Liver (tissue), 9 donors: ENCODE data around the gene SYK. TPM values are rescaled to one million over a fixed set of nuclear protein-coding genes. Genes with fewer than 3 reads are reported as not detected.

Experiments
- DNase-seq: peaks from one replicate; pipeline ENCODE4 v3.0.0-alpha.2; 2017; ENCODE audit warnings: low spot score
- H3K27ac ChIP-seq, 2 donors: one replicate each; pipeline ENCODE4 v1.7.0; 2013; ENCODE audit warnings: inconsistent platforms in 2 of 2, low read length in 2 of 2, control low read depth in 1 of 2, low read depth in 1 of 2, mild to moderate bottlenecking in 1 of 2
- H3K27me3 ChIP-seq, 4 donors: one replicate each; pipeline versions ENCODE4 v1.6.1 to v1.7.0; 2013; ENCODE audit warnings: low read length in 3 of 4, inconsistent platforms in 1 of 4, mild to moderate bottlenecking in 1 of 4, moderate library complexity in 1 of 4; ENCODE audit not compliant: control insufficient read depth in 4 of 4, insufficient read depth in 4 of 4
- H3K36me3 ChIP-seq, 4 donors: one replicate each; pipeline versions ENCODE4 v1.6.1 to v1.7.0; 2013; ENCODE audit warnings: low read length in 3 of 4, mild to moderate bottlenecking in 3 of 4, low read depth in 1 of 4, moderate library complexity in 1 of 4; ENCODE audit not compliant: control insufficient read depth in 4 of 4, insufficient read depth in 3 of 4
- H3K4me1 ChIP-seq, 4 donors: one replicate each; pipeline versions ENCODE4 v1.6.1 to v1.7.0; 2013; ENCODE audit warnings: low read length in 3 of 4, mild to moderate bottlenecking in 3 of 4, moderate library complexity in 1 of 4; ENCODE audit not compliant: control insufficient read depth in 4 of 4, insufficient read depth in 4 of 4
- H3K4me3 ChIP-seq, 3 donors: one replicate each; pipeline versions ENCODE4 v1.6.1 to v1.7.0; 2013; ENCODE audit warnings: low read length in 3 of 3, control low read depth in 1 of 3, low read depth in 1 of 3, mild to moderate bottlenecking in 1 of 3
- H3K9ac ChIP-seq, 2 donors: one replicate each; pipeline ENCODE4 v1.7.0; 2013; ENCODE audit warnings: low read length in 2 of 2, mild to moderate bottlenecking in 2 of 2, moderate library complexity in 2 of 2, control low read depth in 1 of 2, low read depth in 1 of 2
- H3K9me3 ChIP-seq, 4 donors: one replicate each; pipeline versions ENCODE4 v1.6.1 to v1.7.0; 2013; ENCODE audit warnings: low read length in 3 of 4; ENCODE audit not compliant: control insufficient read depth in 4 of 4
- CTCF ChIP-seq: fragments of 150-350 bp; IDR thresholded peaks from 2 replicates; pipeline ENCODE4 v1.5.1; 2017; ENCODE audit warnings: improper control_type of control experiment, low read depth, low read length; ENCODE audit not compliant: missing input control
- EGR1 ChIP-seq, 2 donors: IDR thresholded peaks; 2 replicates each; pipeline ENCODE4 v1.6.1; 2016 to 2018; ENCODE audit warnings: antibody characterized with exemption in 2 of 2, low read depth in 2 of 2
- FOXA2 ChIP-seq: IDR thresholded peaks from 2 replicates; pipeline ENCODE4 v1.6.1; 2016; ENCODE audit warnings: antibody characterized with exemption
- GABPA ChIP-seq, 2 donors: IDR thresholded peaks in 1 of 2; conservative IDR thresholded peaks in 1 of 2; 2 replicates each; pipeline ENCODE4 v1.6.1; 2016; ENCODE audit warnings: antibody characterized with exemption in 2 of 2, mild to moderate bottlenecking in 1 of 2, moderate library complexity in 1 of 2
- HNF4A ChIP-seq, 2 donors: conservative IDR thresholded peaks; 2 replicates each; pipeline ENCODE4 v1.6.1; 2016; ENCODE audit warnings: antibody characterized with exemption in 2 of 2, mild to moderate bottlenecking in 2 of 2
- HNF4G ChIP-seq: IDR thresholded peaks from 2 replicates; pipeline ENCODE4 v1.6.1; 2016; ENCODE audit warnings: antibody characterized with exemption
- JUND ChIP-seq, 2 donors: IDR thresholded peaks; 2 replicates each; pipeline ENCODE4 v1.6.1; 2016; ENCODE audit warnings: antibody characterized with exemption in 2 of 2
- NR2F2 ChIP-seq: IDR thresholded peaks from 2 replicates; pipeline ENCODE4 v1.6.1; 2016; ENCODE audit warnings: antibody characterized with exemption
- RAD21 ChIP-seq, 2 donors: IDR thresholded peaks; 2 replicates each; pipeline ENCODE4 v1.6.1; 2016; ENCODE audit warnings: antibody characterized with exemption in 2 of 2, mild to moderate bottlenecking in 2 of 2
- REST ChIP-seq: IDR thresholded peaks from 2 replicates; pipeline ENCODE4 v1.6.1; 2016; ENCODE audit warnings: antibody characterized with exemption, mild to moderate bottlenecking
- RXRA ChIP-seq, 2 donors: IDR thresholded peaks; 2 replicates each; pipeline ENCODE4 v1.6.1; 2017 to 2018; ENCODE audit warnings: antibody characterized with exemption in 2 of 2, mild to moderate bottlenecking in 1 of 2
- SP1 ChIP-seq: IDR thresholded peaks from 2 replicates; pipeline ENCODE4 v1.6.1; 2018; ENCODE audit warnings: antibody characterized with exemption, mild to moderate bottlenecking
- WGBS: extraction: QIAGEN DNeasy Blood & Tissue Kit; methylation state at CpG from one replicate; pipeline ENCODE4 v1.1.7; 2013; 5-methylcytosine and 5-hydroxymethylcytosine counted together
- polyA plus RNA-seq, 2 donors: library from polyadenylated mRNA; stranded (reverse) in 1 of 2; unstranded in 1 of 2; fragments of 200-250 nt in 1 of 2; fragments of >200 nt in 1 of 2; fragmentation: Nextera tagmentation in 1 of 2; extraction: Ambion mirVana in 1 of 2; gene quantifications; one replicate each; pipeline versions ENCODE4 v1.2.1 to v1.2.3, GENCODE V29; 2013 to 2015
- total RNA-seq, 2 donors: library from RNA; depleted of rRNA; stranded (reverse); fragments of >200 nt; gene quantifications; one replicate each; pipeline ENCODE4 v1.2.3, GENCODE V29; 2014
- TF ChIP-seq, protein P1 (sequence below): IDR thresholded peaks from 2 replicates; pipeline ENCODE4 v1.6.1; 2016; ENCODE audit warnings: antibody characterized with exemption
- TF ChIP-seq, protein P2 (sequence below): IDR thresholded peaks from 2 replicates; pipeline ENCODE4 v1.6.1; 2016; ENCODE audit warnings: antibody characterized with exemption
- TF ChIP-seq, protein P3 (sequence below): IDR thresholded peaks from 2 replicates; pipeline ENCODE4 v1.6.1; 2016; ENCODE audit warnings: antibody characterized with exemption
- donor health status: healthy.
- donor health status: healthy.
- donor health status: healthy.
- donor health status: healthy.
- donor health status: healthy.

The SYK gene
- total and polyA plus RNA-seq, 4 donors, result 2.0 to 15.4 (median 4.1) TPM

DNA sequence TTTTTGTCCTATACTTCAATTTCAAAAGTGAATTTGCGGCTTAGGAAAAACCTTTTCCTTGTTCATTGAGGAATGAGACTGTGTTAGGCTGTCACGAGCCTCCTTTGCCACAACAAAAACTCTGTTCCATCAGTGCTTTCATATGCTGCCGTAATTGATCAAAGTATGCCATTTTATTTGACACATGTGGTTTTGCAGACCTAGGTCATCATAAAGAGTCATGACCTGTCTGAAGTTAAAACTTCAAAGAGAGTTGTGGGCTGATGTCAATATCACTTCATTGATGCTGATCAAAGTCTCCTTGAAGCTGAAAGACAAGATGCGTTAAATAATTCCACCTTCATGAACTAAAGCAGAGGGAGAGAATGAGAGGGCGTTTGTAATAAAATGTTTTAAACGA is 55.5 kb downstream of the SYK start (continued):
- TF ChIP-seq NR2F2, result no peak
- TF ChIP-seq SP1, result no peak

DNA sequence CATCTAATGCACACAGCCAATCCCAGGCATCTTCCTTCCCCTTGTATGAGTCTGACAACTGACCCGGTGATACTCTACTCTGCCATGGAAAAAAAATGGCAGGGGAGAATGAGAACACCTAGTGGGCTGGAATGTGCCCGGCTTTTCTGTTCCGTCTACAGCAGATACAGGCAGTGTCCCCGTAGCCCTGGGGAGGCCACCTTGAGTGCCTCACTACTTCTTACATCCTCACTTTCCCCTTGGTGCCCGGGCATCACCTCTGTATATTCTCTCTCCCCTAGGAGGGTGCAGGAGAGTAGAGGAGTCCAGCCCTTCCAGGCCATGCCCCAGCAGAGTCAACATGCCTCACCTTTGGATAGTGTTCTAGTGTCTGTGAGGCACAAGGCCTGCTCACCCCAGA is 56.2 kb downstream of the SYK start:
- H3K27ac ChIP-seq, result no peak overlapping the region
- no peak overlapping the region for H3K9ac ChIP-seq
- no peak for TF ChIP-seq REST
- TF ChIP-seq, protein P1, sequence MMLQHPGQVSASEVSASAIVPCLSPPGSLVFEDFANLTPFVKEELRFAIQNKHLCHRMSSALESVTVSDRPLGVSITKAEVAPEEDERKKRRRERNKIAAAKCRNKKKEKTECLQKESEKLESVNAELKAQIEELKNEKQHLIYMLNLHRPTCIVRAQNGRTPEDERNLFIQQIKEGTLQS, result no peak
- TF ChIP-seq, protein P2, sequence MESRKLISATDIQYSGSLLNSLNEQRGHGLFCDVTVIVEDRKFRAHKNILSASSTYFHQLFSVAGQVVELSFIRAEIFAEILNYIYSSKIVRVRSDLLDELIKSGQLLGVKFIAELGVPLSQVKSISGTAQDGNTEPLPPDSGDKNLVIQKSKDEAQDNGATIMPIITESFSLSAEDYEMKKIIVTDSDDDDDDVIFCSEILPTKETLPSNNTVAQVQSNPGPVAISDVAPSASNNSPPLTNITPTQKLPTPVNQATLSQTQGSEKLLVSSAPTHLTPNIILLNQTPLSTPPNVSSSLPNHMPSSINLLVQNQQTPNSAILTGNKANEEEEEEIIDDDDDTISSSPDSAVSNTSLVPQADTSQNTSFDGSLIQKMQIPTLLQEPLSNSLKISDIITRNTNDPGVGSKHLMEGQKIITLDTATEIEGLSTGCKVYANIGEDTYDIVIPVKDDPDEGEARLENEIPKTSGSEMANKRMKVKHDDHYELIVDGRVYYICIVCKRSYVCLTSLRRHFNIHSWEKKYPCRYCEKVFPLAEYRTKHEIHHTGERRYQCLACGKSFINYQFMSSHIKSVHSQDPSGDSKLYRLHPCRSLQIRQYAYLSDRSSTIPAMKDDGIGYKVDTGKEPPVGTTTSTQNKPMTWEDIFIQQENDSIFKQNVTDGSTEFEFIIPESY, result no peak
- TF ChIP-seq RAD21 (IDR thresholded peaks at IDR 0.05), result no peak
- TF ChIP-seq GABPA (IDR thresholded peaks at IDR 0.05 in 1 of 2, conservative IDR thresholded peaks at IDR 0.05 in 1 of 2), result no peak
- H3K4me3 ChIP-seq, result no peak overlapping the region
- no peaks in the 10 kb centered on the region for H3K4me1 ChIP-seq
- H3K36me3 ChIP-seq, result no peaks in the 10 kb centered on the region
- DNase-seq, result no peak
- no peaks in the 10 kb centered on the region for H3K27me3 ChIP-seq
- H3K9me3 ChIP-seq, result no peaks in the 10 kb centered on the region
- WGBS, result 87% methylated on average over 5 of the region's 5 CpGs

DNA sequence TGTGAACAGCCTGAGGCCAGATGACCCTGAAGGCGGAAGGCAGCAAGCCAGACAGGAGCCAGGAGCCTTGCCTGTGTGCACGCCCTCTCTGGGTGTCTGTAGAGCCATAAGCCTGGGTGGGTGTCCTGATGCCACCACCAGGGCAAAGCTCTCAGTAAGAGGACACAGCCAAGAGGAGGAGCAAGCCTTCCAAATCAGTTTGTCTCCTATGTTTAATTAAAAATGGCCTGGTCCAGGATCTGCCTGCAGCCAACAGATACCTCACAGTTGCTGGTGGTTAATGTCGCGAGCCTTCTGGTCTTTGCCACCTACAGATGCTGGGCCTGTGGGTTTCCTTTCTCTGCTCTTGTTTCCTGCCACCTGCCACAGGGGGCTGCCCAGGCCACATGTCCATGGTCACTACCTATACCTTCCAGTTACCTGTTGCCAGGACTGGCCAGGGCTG is 56.9 kb downstream of the SYK start:
- no peaks in the 10 kb centered on the region for H3K36me3 ChIP-seq
- no peak overlapping the region for H3K4me3 ChIP-seq
- no peaks in the 10 kb centered on the region for H3K27me3 ChIP-seq
- no peak overlapping the region for H3K9ac ChIP-seq
- no peak overlapping the region for H3K27ac ChIP-seq
- H3K9me3 ChIP-seq, result no peaks in the 10 kb centered on the region
- H3K4me1 ChIP-seq, result no peaks in the 10 kb centered on the region
- 88% methylated on average over 4 of the region's 4 CpGs for WGBS
- DNase-seq, result no peak
- TF ChIP-seq HNF4G, result no peak
- TF ChIP-seq GABPA (IDR thresholded peaks at IDR 0.05 in 1 of 2, conservative IDR thresholded peaks at IDR 0.05 in 1 of 2), result no peak
- no peak for TF ChIP-seq EGR1 (IDR thresholded peaks at IDR 0.05; ENCODE audit: low read depth in 2 of 2)
- TF ChIP-seq NR2F2, result no peak
- TF ChIP-seq RXRA (IDR thresholded peaks at IDR 0.05), result no peak
- no peak for TF ChIP-seq JUND (IDR thresholded peaks at IDR 0.05)
- no peak for TF ChIP-seq RAD21 (IDR thresholded peaks at IDR 0.05)
- TF ChIP-seq, protein P3, sequence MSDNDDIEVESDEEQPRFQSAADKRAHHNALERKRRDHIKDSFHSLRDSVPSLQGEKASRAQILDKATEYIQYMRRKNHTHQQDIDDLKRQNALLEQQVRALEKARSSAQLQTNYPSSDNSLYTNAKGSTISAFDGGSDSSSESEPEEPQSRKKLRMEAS, result no peak
- no peak for TF ChIP-seq SP1
- TF ChIP-seq HNF4A (conservative IDR thresholded peaks at IDR 0.05), result no peak
- TF ChIP-seq, protein P1, result no peak
- no peak for TF ChIP-seq REST
- TF ChIP-seq FOXA2, result no peak
- no peak for TF ChIP-seq CTCF
- TF ChIP-seq, protein P2, result no peak
